Tibial nerve (tissue), 4 donors: ENCODE results near the gene C4orf33. TPM values are rescaled to one million over a fixed set of nuclear protein-coding genes. Genes with fewer than 3 reads are reported as not detected.
A peak's percentile ranks its signal among the peaks of the same experiment; 100 is the strongest.
"Not testable (repeated sequence)": the region's sequence is repeated elsewhere in the genome, so short reads cannot be mapped to it uniquely, and the experiment has no call there.

Experiments used
- DNase-seq, 2 donors: peaks; one replicate each; pipeline ENCODE4 v3.0.0-alpha.2; 2019; ENCODE audit warnings: low spot score in 2 of 2
- H3K27ac ChIP-seq, 4 donors: fragments of 200-600 bp; sonication (generic) in 3 of 4; one replicate each; pipeline ENCODE4 v1.5.1; 2017 to 2019; ENCODE audit warnings: mild to moderate bottlenecking in 1 of 4
- H3K27me3 ChIP-seq, 2 donors: fragments of 200-600 bp; sonication (generic) in 1 of 2; one replicate each; pipeline versions ENCODE4 v1.5.1 to v1.6.0; 2017 to 2019
- H3K36me3 ChIP-seq, 3 donors: fragments of 200-600 bp; sonication (generic); one replicate each; pipeline ENCODE4 v1.5.1; 2018 to 2019
- H3K4me1 ChIP-seq, 4 donors: fragments of 200-600 bp; sonication (generic) in 3 of 4; one replicate each; pipeline ENCODE4 v1.5.1; 2017 to 2019
- H3K4me3 ChIP-seq, 4 donors: fragments of 200-600 bp; sonication (generic) in 3 of 4; one replicate each; pipeline ENCODE4 v1.5.1; 2017 to 2019; ENCODE audit warnings: mild to moderate bottlenecking in 1 of 4, moderate library complexity in 1 of 4
- H3K9me3 ChIP-seq, 4 donors: fragments of 200-600 bp; sonication (generic) in 3 of 4; one replicate each; pipeline ENCODE4 v1.5.1; 2017 to 2019
- CTCF ChIP-seq, 5 experiments: fragments of 200-600 bp in 3 of 5; fragments of 450-650 bp in 2 of 5; sonication (generic) in 3 of 5; IDR thresholded peaks; one replicate each; pipeline ENCODE4 v1.5.1; 2016 to 2019; ENCODE audit warnings: antibody characterized with exemption in 5 of 5, mild to moderate bottlenecking in 3 of 5, moderate library complexity in 2 of 5
- EP300 ChIP-seq, 2 donors: sonication (generic); formaldehyde crosslinking; IDR thresholded peaks; one replicate each; pipeline ENCODE4 v1.6.1; 2017; ENCODE audit warnings: antibody characterized with exemption in 2 of 2, mild to moderate bottlenecking in 1 of 2
- POLR2A ChIP-seq, 2 donors: fragments of 450-650 bp; IDR thresholded peaks; one replicate each; pipeline ENCODE4 v1.6.1; 2017; ENCODE audit warnings: antibody characterized with exemption in 2 of 2, mild to moderate bottlenecking in 2 of 2, moderate library complexity in 2 of 2
- WGBS, 2 donors: methylation state at CpG; one replicate each; pipeline ENCODE4 v1.1.5; 2018; 5-methylcytosine and 5-hydroxymethylcytosine counted together
- total RNA-seq, 4 donors: library from RNA; depleted of rRNA; stranded (reverse); fragments of >200 nt; gene quantifications; one replicate each; pipeline ENCODE4 v1.1.0, GENCODE V29; 2016

The C4orf33 gene
- 10 to 100 TPM in 2 of 4 donors, 1 to 10 TPM in 2; 3.3 to 12.1 (median 8.1) TPM for total RNA-seq

GRCh38 chr4:129095811-129096454, at the start of gene C4orf33:
Gene C4orf33 (plus strand): TSS chr4:129096152. CDS start chr4:129102611, 6,459 bp downstream.
- Histone ChIP-seq H3K27ac (peak within 1 kb of the TSS; percentile 55 to 90 (median 88)), H3K27me3 (no peaks in the 10 kb centered on the region), H3K4me1 (peaks cover 0 to 38% (median 7%) of the 10 kb centered on the region in 4 donors), H3K4me3 (peak within 1 kb of the TSS; percentile 31 to 63 (median 50)), H3K36me3 (no peaks in the 10 kb centered on the region), H3K9me3 (no peaks in the 10 kb centered on the region)
- 2 to 5% methylated on average over 14 of the region's 14 CpGs for WGBS, 2 donors
- peak; percentile 53 to 68 for DNase-seq
- TF ChIP-seq POLR2A (IDR thresholded peaks at IDR 0.05) (no peak), EP300 (IDR thresholded peaks at IDR 0.05) (peak in 1 of 2 donors; percentile 75)

GRCh38 chr4:129059028-129059427, 36.9 kb upstream of the C4orf33 start:
- no peak overlapping the region for H3K4me3 ChIP-seq
- DNase-seq = no peak
- no peak for TF ChIP-seq POLR2A (IDR thresholded peaks at IDR 0.05)
- TF ChIP-seq EP300 (IDR thresholded peaks at IDR 0.05) = no peak
- TF ChIP-seq CTCF (IDR thresholded peaks at IDR 0.05) = no peak
- no peaks in the 10 kb centered on the region for H3K4me1 ChIP-seq
- H3K27ac ChIP-seq = no peak overlapping the region
- no peaks in the 10 kb centered on the region for H3K27me3 ChIP-seq
- peaks cover 0 to 36% (median 0%) of the 10 kb centered on the region in 3 donors for H3K36me3 ChIP-seq
- peaks cover 5 to 92% (median 35%) of the 10 kb centered on the region in 4 donors for H3K9me3 ChIP-seq

GRCh38 chr4:129062580-129062979, 33.4 kb upstream of the C4orf33 start:
- Histone ChIP-seq H3K4me1 (no peaks in the 10 kb centered on the region), H3K4me3 (no peak overlapping the region), H3K9me3 (peaks cover 5 to 83% (median 25%) of the 10 kb centered on the region in 4 donors), H3K27me3 (no peaks in the 10 kb centered on the region), H3K36me3 (peaks cover 0 to 44% (median 0%) of the 10 kb centered on the region in 3 donors), H3K27ac (no peak overlapping the region)
- TF ChIP-seq EP300 (IDR thresholded peaks at IDR 0.05) (no peak), POLR2A (IDR thresholded peaks at IDR 0.05) (no peak), CTCF (IDR thresholded peaks at IDR 0.05) (no peak)
- WGBS, 2 donors = 94 to 97% methylated on average over 3 of the region's 3 CpGs
- DNase-seq = no peak

- H3K27ac ChIP-seq = no peak overlapping the region
- H3K27me3 ChIP-seq = no peaks in the 10 kb centered on the region
- peaks cover 5 to 87% (median 22%) of the 10 kb centered on the region in 4 donors for H3K9me3 ChIP-seq
- H3K36me3 ChIP-seq = peaks cover 0 to 44% (median 0%) of the 10 kb centered on the region in 3 donors
- DNase-seq = no peak
- TF ChIP-seq CTCF (IDR thresholded peaks at IDR 0.05) = no peak
- no peaks in the 10 kb centered on the region for H3K4me1 ChIP-seq
- WGBS, 2 donors = 91 to 100% methylated on average over 2 of the region's 2 CpGs
- H3K4me3 ChIP-seq = no peak overlapping the region
These were observed 32.3 kb upstream of the C4orf33 start for GRCh38 chr4:129063640-129064039.

- Histone ChIP-seq H3K36me3 (peaks cover 0 to 44% (median 0%) of the 10 kb centered on the region in 3 donors), H3K4me1 (no peaks in the 10 kb centered on the region), H3K4me3 (no peak overlapping the region), H3K9me3 (peaks cover 2 to 88% (median 18%) of the 10 kb centered on the region in 4 donors), H3K27me3 (no peaks in the 10 kb centered on the region), H3K27ac (no peak overlapping the region)
- TF ChIP-seq POLR2A (IDR thresholded peaks at IDR 0.05) = no peak
- TF ChIP-seq CTCF (IDR thresholded peaks at IDR 0.05) = no peak
- TF ChIP-seq EP300 (IDR thresholded peaks at IDR 0.05) = no peak
- no peak for DNase-seq
These were observed 31.2 kb upstream of the C4orf33 start for GRCh38 chr4:129064717-129065116.

GRCh38 chr4:129069537-129069936, 26.4 kb upstream of the C4orf33 start:
- DNase-seq = not testable (repeated sequence)
- peaks cover 0 to 18% (median 0%) of the 10 kb centered on the region in 3 donors for H3K36me3 ChIP-seq

More at GRCh38 chr4:129069537-129069936, 26.4 kb upstream of the C4orf33 start:
- not testable (repeated sequence) for H3K27ac ChIP-seq, H3K4me1 ChIP-seq, H3K27me3 ChIP-seq, H3K4me3 ChIP-seq
- 96 to 98% methylated on average over 2 of the region's 2 CpGs for WGBS, 2 donors
- H3K9me3 ChIP-seq = peaks cover 0 to 54% (median 2%) of the 10 kb centered on the region in 4 donors
